DND-41 (cell line): ENCODE results near the gene ITGA2.

ENCODE experiments used
- ATAC-seq: fragments of 200-7000 bp; cut with Tn5 transposase; 3 replicates; pipeline ENCODE4 v1.9.1; 2021; ENCODE audit warnings: low read depth; ENCODE audit not compliant: insufficient read depth
- DNase-seq: peaks from one replicate; pipeline ENCODE4 v3.0.0-alpha.2; 2020
- H2AFZ ChIP-seq: 2 replicates; pipeline ENCODE4 v1.6.0; 2012; ENCODE audit warnings: low read depth, low read length
- H3K27ac ChIP-seq: 2 replicates; pipeline ENCODE4 v1.5.1; 2012; ENCODE audit warnings: low read length, inconsistent platforms
- H3K27me3 ChIP-seq: fragments of 200-600 bp; sonication (generic); 2 replicates; pipeline ENCODE4 v1.6.0; 2012; ENCODE audit warnings: low read length, mild to moderate bottlenecking, inconsistent platforms; ENCODE audit not compliant: insufficient read depth, poor library complexity
- H3K36me3 ChIP-seq: 2 replicates; pipeline ENCODE4 v1.5.1; 2012; ENCODE audit warnings: low read length, inconsistent platforms; ENCODE audit not compliant: insufficient read depth
- H3K4me1 ChIP-seq: 2 replicates; pipeline ENCODE4 v1.5.1; 2012; ENCODE audit warnings: mild to moderate bottlenecking, low read length; ENCODE audit not compliant: insufficient read depth
- H3K4me2 ChIP-seq: 2 replicates; pipeline ENCODE4 v1.6.0; 2012; ENCODE audit warnings: mild to moderate bottlenecking, moderate library complexity, low read length, inconsistent platforms; ENCODE audit not compliant: insufficient read depth
- H3K4me3 ChIP-seq, 2 experiments: fragments of 200-600 bp in 1 of 2; shearing (Covaris generic) in 1 of 2; 2 replicates each; pipeline ENCODE4 v1.5.1; 2012 to 2016; ENCODE audit warnings: inconsistent platforms in 2 of 2, low read length in 2 of 2, mild to moderate bottlenecking in 2 of 2, low read depth in 1 of 2, moderate library complexity in 1 of 2
- H3K79me2 ChIP-seq: 2 replicates; pipeline ENCODE4 v1.6.0; 2012; ENCODE audit warnings: low read length, inconsistent platforms; ENCODE audit not compliant: insufficient read depth
- H3K9ac ChIP-seq: 2 replicates; pipeline ENCODE4 v1.6.0; 2012; ENCODE audit warnings: low read depth, mild to moderate bottlenecking, inconsistent platforms, low read length, moderate library complexity
- H3K9me3 ChIP-seq: 2 replicates; pipeline ENCODE4 v1.5.1; 2012; ENCODE audit warnings: low read length, moderate library complexity, mild to moderate bottlenecking, inconsistent platforms; ENCODE audit not compliant: insufficient read depth, severe bottlenecking
- H4K20me1 ChIP-seq: 2 replicates; pipeline ENCODE4 v1.6.0; 2012; ENCODE audit warnings: low read length; ENCODE audit not compliant: insufficient read depth
- CTCF ChIP-seq: IDR thresholded peaks from 2 replicates; pipeline ENCODE4 v1.5.1; 2012; ENCODE audit warnings: borderline replicate concordance, low read length, moderate library complexity, mild to moderate bottlenecking; ENCODE audit not compliant: poor library complexity, severe bottlenecking; ENCODE audit errors: extremely low read depth
- EZH2 ChIP-seq: IDR thresholded peaks from 3 replicates; pipeline ENCODE4 v1.6.1; 2012; ENCODE audit warnings: borderline replicate concordance, low read depth, mild to moderate bottlenecking, moderate library complexity, low read length, inconsistent platforms; ENCODE audit not compliant: severe bottlenecking

The ITGA2 gene

GRCh38 chr5:52993367-52993766 is 4.2 kb downstream of the ITGA2 start:
- Histone ChIP-seq H3K9me3 (no peaks in the 10 kb centered on the region), H3K79me2 (no peaks in the 10 kb centered on the region), H4K20me1 (no peaks in the 10 kb centered on the region), H3K4me1 (peaks cover 21% of the 10 kb centered on the region), H3K9ac (no peak overlapping the region), H3K4me3 (no peak overlapping the region), H3K4me2 (no peak overlapping the region), H2AFZ (no peak overlapping the region), H3K27ac (no peak overlapping the region), H3K36me3 (no peaks in the 10 kb centered on the region), H3K27me3 (peaks cover 9% of the 10 kb centered on the region)
- no peak for DNase-seq
- TF ChIP-seq CTCF (no peak), EZH2 (no peak)
- no peak for ATAC-seq

GRCh38 chr5:52994266-52994665 is 5.1 kb downstream of the ITGA2 start:
- no peaks in the 10 kb centered on the region for H4K20me1 ChIP-seq
- no peaks in the 10 kb centered on the region for H3K79me2 ChIP-seq
- peaks cover under 1% of the 10 kb centered on the region for H3K27me3 ChIP-seq
- H3K4me3 ChIP-seq = no peak overlapping the region
- H3K9ac ChIP-seq = no peak overlapping the region
- peaks cover 14% of the 10 kb centered on the region for H3K4me1 ChIP-seq
- TF ChIP-seq CTCF = no peak
- TF ChIP-seq EZH2 = no peak
- no peak overlapping the region for H3K27ac ChIP-seq
- H3K4me2 ChIP-seq = no peak overlapping the region
- H2AFZ ChIP-seq = no peak overlapping the region
- ATAC-seq = no peak
- H3K36me3 ChIP-seq = no peaks in the 10 kb centered on the region
- no peaks in the 10 kb centered on the region for H3K9me3 ChIP-seq
- no peak for DNase-seq

DNA sequence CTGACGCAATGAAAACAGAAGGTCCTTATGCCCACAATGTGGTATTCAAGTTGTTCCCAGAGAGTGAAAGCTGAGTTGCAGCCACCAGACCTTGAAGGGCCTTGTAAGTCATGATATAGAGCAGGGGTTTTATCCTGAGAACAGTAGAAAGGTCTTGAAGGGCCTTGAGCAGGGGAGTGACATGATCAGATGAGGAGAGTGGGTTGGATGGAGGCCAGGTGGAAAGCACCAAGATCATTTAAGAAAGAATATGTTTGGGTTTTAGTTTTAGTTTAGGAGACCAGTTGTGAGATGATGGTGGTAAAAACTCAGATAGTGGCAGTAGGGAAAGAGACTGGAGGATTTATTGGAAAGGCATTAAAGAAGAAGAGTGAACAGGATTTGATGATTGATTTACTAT is 5.9 kb downstream of the ITGA2 start:
- DNase-seq (no peak), ATAC-seq (no peak)
- 0 out of 2 replicates have a peak, but pooled peaks cover 2% of the 10 kb centered on the region for H3K36me3 ChIP-seq
- H3K79me2 ChIP-seq = no peaks in the 10 kb centered on the region
- no peaks in the 10 kb centered on the region for H3K27me3 ChIP-seq
- H3K27ac ChIP-seq = no peak overlapping the region
- TF ChIP-seq CTCF (no peak), EZH2 (no peak)
- H2AFZ ChIP-seq = no peak overlapping the region
- no peak overlapping the region for H3K9ac ChIP-seq
- H3K4me2 ChIP-seq = no peak overlapping the region
- no peaks in the 10 kb centered on the region for H4K20me1 ChIP-seq
- no peaks in the 10 kb centered on the region for H3K9me3 ChIP-seq
- H3K4me3 ChIP-seq = no peak overlapping the region
- peaks cover 9% of the 10 kb centered on the region for H3K4me1 ChIP-seq

GRCh38 chr5:52995914-52996313 is 6.8 kb downstream of the ITGA2 start:
- 0 out of 2 replicates have a peak, but pooled peaks cover 2% of the 10 kb centered on the region for H3K36me3 ChIP-seq
- H3K79me2 ChIP-seq = no peaks in the 10 kb centered on the region
- 0 out of 2 replicates have a peak, but pooled peaks cover under 1% of the 10 kb centered on the region for H3K4me1 ChIP-seq
- H3K27ac ChIP-seq = no peak overlapping the region
- H3K9me3 ChIP-seq = no peaks in the 10 kb centered on the region
- no peak overlapping the region for H3K4me3 ChIP-seq
- H2AFZ ChIP-seq = no peak overlapping the region
- H3K4me2 ChIP-seq = no peak overlapping the region
- H3K9ac ChIP-seq = no peak overlapping the region
- H3K27me3 ChIP-seq = no peaks in the 10 kb centered on the region
- no peaks in the 10 kb centered on the region for H4K20me1 ChIP-seq
- TF ChIP-seq CTCF (no peak), EZH2 (no peak)
- ATAC-seq (no peak), DNase-seq (no peak)
